ENCODE data around the gene SCARB1.

DNA sequence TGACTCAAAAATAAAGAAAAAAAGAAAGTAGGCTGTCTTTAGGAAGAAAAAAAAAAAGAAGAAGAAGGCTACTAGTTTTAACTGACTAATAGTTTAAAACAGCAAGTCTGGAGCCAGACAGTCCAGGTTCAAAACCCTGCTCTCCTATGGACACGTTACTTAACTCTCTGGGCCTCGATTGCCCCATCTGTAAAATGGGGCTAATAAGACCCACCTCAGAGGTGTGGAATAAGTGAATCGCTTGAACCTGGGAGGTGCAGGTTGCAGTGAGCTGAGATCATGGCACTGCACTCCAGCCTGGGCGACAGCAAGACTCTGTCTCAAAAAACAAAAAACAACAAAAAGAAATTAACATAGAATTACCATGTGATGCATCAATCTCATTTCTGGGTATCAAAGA, 10.5 kb upstream of the SCARB1 start:
- TF ChIP-seq, protein P1, sequence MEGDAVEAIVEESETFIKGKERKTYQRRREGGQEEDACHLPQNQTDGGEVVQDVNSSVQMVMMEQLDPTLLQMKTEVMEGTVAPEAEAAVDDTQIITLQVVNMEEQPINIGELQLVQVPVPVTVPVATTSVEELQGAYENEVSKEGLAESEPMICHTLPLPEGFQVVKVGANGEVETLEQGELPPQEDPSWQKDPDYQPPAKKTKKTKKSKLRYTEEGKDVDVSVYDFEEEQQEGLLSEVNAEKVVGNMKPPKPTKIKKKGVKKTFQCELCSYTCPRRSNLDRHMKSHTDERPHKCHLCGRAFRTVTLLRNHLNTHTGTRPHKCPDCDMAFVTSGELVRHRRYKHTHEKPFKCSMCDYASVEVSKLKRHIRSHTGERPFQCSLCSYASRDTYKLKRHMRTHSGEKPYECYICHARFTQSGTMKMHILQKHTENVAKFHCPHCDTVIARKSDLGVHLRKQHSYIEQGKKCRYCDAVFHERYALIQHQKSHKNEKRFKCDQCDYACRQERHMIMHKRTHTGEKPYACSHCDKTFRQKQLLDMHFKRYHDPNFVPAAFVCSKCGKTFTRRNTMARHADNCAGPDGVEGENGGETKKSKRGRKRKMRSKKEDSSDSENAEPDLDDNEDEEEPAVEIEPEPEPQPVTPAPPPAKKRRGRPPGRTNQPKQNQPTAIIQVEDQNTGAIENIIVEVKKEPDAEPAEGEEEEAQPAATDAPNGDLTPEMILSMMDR (conservative IDR thresholded peaks at IDR 0.05 in 1 of 2, IDR thresholded peaks at IDR 0.05 in 1 of 2; ENCODE audit: low read depth in 1 of 2, low read length in 2 of 2): no peak
- TF ChIP-seq EZH2 (IDR thresholded peaks at IDR 0.05; ENCODE audit: low read length, missing control alignments): no peak
